Stimulated activated CD8-positive, alpha-beta memory T cell treated with anti-CD3 and anti-CD28 coated beads, Interleukin-2, amount 100 ng/mL, for 1 hour (primary cell): ENCODE data around the gene TXNDC2.

Source experiments
- DNase-seq, 2 donors: peaks; one replicate each; pipeline ENCODE4 v3.0.0-alpha.2; 2020; ENCODE audit warnings: low read depth in 2 of 2

Gene TXNDC2

GRCh38 chr18:9931678-9932077, 45.9 kb downstream of the TXNDC2 start:
- DNase-seq: no peak

GRCh38 chr18:9933865-9934264, 48.1 kb downstream of the TXNDC2 start:
- DNase-seq: no peak

GRCh38 chr18:9934274-9934673, 48.5 kb downstream of the TXNDC2 start:
- no peak for DNase-seq
